CD4-positive, alpha-beta T cell treated with Interleukin-6 for 4 hours (primary cell): ENCODE data around the gene SHOC1.
"Not testable (repeated sequence)": the region's sequence is repeated elsewhere in the genome, so short reads cannot be mapped to it uniquely, and the experiment has no call there.

Source experiments
- DNase-seq: peaks from one replicate; pipeline ENCODE4 v3.0.0-alpha.2; 2020; ENCODE audit warnings: mixed read lengths

Gene SHOC1

DNA sequence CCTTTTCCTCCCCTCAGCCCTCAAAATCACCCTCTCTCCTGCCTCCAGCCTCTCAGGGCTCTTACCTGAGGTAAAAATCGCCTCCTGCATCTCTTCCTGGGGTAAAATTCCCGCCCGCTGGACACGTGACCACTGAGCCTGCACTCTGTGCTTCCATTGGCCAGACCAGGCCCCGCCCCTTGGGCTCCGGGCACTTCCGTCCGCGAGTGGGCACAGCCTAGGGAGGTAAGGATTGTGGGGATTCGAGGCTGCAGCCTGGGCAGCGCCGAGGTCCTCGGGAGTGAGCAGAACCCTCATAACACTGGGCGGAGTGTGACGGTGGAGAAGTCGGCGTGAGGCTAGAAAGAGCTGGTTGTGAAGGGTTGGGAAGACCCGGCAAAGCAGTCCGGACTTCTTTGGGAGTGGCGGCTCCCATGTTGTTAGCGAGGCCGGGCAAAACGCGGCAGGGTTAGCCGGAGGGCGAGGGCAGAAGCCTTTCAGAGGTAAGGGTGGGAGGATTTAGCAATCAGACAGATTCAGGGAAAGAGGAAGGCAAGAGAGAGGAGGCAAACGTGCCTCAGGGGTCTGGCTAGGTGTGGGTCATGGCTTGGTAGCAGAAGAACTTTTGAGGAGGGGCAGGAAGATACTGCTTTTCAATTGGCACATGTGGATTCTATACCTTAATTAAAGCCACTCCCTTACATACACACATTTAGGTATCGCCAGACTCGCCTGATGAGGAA, at the start of gene SHOC1:
Gene SHOC1 (minus strand): TSS at position 103 of the 722 bp plus-strand sequence. CDS start 3,519 bp downstream, outside the sequence.
- no peak for DNase-seq

DNA sequence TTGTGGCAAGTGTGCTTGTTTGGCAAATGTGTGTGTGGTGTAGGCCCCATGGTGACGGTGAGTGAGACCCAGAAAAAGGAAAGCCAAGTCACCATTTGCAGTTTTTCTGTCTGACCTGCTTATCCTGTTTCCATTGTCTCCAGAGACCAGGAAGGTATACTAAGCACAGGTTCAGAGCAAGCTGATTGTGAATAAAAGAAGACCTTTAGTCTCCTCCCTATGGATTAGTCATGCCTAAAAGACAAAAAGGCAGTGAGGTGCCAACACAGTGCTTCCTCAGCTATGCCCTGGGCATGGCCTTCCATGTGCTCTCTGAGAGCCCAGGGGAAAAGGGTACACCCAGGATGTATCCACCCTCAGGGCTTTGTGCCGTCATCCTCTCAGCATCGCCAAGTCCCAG, 49.2 kb upstream of the SHOC1 start:
- DNase-seq: no peak

DNA sequence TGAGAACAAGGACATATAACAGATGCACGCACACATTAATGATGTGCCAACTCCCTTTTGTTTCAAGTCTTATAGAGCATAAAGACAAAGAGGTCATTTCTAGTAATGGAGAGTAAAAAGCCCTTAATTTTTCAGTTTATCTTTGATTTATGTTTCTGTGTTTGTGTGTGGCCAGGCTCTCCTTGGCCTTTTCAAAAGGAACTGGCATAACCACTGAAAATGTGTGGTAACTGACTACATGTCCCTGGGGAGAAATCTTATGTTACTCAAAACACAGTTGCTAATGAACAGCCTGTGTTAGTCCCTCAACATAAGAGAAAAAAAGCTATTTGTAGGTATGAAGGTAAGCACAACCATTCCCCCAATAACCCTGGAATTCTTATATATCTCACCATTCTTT, 47.6 kb upstream of the SHOC1 start:
- DNase-seq: no peak

DNA sequence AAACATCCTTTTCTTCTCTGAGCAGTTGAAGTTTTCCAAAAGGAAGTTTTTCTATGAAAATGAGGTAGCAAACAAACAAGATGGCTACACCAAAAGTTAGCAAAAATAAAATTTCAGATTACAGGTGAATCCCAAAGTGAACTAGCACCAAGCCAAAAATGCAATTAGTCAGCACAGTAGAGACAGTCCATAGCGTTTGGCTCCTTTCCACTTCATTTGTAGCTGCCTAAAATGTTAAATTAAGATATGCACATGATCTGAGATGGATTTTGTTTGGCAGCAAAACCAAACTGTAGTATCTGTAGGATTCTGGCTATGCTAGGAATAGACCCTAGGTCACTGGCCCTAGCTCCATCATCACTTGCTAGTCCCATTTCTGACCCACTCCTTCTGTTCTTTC, 45.7 kb upstream of the SHOC1 start:
- DNase-seq: no peak

DNA sequence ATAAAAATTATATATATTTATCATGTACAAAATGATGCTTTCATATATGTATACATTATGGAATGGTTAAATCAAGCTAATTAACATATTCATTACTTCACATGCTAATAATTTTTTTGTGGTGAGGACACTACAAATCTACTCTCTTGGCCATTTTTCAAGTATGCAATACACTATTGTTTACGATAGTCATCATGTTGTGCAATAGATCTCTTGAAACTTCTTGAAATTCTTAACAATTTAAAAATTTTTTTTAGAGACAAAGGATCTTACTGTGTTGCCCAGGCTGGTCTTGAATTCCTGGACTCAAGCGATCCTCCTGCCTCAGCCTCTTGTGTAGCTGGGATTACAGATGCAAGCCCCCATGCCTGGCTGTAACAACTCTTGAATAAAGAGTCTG, 45.2 kb upstream of the SHOC1 start:
- no peak for DNase-seq

DNA sequence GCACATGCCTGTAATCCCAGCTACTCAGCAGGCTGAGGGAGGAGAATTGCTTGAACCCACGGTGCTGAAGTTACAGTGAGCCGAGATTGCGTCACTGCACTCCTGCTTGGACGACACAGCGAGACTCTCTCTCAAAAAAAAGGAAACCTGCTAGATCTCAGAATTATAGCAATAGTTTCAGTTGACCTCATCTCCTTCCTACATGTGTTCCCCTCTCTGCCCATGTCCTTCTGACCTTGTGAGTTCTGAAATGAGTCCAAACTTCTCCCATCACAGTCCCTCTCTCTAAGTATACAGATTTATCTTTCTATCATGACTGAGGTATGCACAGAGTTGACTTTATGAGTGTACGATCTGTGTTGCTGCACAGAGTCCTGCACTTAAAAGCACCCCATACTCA, 44.6 kb upstream of the SHOC1 start:
- no peak for DNase-seq

DNA sequence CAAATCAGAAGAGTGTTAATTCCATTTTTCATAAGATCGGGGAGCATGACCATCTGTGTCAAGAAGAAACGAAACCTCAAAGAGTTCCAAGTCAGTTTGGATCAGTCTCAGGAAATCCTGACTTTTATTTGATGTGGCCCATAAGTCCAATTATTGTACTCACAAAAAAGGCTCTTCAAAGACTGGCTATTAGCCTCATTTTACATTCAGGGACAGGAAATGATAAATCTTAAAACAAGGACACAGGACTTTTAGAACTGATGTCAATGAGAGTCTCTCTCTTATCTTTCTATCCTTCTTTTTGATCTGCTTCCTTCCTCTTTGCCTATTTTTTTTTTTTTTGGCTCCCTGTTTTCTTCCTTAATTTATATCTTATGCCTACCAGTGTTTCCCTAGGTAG, 43.7 kb upstream of the SHOC1 start:
- no peak for DNase-seq

DNA sequence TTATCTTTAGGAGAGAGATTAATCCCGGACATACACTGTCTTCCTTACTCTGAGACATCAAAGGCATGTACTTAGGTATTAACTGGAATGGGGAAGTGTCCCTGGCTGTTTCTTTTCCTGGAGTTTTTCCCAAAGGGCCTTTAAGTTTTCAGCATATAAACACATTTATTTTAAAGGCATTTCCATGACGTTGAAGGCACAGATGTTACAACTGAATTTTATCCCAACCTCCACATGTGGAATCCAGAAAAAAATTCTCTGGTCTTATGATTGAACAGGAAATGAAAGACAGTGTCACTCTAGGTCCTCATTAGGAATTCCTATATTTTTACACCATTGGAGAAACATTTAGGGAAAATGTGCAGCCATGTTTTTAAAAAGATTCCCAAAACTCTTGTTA, 41.6 kb upstream of the SHOC1 start:
- no peak for DNase-seq

DNA sequence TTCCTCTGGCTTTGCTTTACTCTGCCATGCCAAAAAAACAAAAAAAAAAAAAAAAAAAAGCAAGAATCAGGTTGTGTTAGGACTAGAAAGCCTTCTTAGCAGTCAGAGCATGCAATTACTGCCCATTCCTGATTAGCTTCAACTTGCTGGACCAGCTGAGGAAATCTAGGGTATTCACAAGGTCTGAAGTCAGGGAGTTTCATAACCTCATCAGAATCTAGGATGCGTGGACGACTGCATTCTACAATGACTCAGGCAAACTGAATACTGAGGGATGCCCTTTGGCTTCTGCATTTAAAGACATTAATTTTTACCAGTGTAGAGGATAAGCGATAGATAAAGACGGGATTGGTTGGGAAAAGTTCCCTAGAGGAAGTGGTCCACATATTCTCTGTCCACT, 39.2 kb upstream of the SHOC1 start:
- DNase-seq: no peak

DNA sequence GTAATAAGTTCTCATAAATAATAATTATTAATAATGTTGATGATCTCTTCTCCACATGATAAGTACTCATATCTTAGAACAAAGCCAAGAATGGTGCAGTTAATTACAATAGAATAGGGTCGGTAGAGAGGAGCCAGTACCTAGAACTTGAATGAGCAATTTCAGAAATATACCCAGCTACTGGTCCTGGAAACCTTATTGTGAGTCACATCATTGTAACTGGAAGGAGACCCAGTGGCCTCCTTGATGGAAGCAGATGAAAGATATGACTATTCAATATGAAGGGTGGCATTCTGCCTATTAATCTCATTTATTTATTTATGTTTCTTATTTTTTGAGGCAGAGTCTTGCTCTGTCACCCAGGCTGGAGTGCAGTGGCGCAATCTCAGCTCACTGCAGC, 37.7 kb upstream of the SHOC1 start:
- DNase-seq: no peak

DNA sequence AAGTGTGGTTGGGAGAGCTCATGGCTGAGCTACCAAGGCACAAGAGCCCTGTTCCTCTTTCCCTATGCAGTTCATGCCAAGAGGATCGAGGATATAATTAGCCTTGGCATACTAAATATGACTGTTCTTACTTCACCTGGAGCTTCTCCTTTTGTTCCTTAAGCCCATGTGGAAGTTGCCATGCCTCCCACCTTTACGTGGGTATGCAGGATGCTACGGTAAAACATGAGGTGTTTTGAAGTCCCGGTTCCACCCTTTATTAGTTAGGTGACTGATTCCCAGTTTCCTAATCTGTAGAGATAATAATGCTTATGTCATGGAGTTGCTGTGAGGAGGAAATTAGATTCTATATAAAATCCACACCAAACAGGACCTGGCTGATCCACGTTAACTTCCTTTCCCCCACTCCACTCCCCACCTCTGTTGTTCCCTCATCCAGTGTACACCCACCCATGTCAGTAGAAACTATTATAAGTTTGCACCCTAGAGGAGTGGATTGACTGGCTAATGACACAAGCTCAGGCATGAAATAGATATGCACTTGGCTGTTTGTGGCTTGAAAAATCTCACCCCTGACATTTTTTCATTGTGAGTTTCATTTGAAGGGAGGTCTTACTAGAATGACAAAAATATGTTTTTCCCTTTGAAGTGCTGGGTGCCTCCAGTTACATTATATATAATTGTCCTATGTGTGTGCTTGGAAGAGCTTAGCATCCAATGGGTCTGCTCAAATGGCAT, 36.8 kb upstream of the SHOC1 start:
- no peak for DNase-seq

DNA sequence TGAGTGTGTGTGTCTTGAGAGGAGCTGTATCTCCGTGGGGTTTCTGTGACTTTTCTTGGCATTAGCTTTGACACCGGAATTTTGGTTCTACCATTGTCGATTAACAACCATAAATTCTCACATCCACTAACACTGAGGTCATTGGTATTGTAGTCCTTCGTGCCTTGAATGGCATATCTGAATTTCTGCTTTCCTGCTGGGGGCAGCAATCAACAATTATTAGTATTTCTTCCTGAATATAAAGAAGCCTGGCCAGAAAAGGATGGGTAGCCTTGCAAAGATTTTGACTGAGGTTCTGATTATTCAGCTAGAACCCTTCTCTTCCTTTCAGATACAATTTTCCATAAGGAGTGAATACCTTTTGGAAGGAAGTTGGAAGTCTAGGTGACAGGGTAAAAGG, 33.5 kb upstream of the SHOC1 start:
- DNase-seq: peak; percentile 31

DNA sequence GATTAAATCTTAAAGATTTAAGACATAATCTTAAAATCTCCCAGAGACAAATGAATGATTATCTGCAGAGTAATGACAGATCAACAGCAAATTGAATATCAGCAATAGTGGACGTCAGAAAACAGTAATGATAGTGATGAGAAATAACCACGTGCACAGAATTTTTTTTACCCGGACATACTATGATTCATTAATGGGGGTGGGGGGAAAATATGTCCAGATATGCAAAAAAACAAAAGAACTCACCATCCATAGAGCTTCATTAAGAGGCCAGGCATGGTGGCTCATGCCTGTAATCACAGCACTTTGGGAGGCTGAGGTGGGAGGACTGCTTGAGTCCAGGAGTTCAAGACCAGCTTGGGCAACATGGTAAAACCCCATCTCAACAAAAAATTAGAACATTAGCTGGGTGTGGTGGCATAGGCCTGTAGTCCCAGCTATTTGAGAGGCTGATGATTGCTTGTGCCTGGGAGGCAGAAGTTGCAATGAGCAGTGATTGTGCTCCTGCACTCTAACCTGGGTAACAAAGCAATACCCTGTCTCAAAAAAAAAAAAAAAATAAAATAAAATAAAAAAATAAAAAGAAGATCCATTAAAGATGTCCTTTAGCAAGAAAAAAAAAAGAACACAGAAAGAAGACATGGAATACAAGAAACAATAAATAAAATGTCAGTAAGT, 30.9 kb upstream of the SHOC1 start:
- no peak for DNase-seq

DNA sequence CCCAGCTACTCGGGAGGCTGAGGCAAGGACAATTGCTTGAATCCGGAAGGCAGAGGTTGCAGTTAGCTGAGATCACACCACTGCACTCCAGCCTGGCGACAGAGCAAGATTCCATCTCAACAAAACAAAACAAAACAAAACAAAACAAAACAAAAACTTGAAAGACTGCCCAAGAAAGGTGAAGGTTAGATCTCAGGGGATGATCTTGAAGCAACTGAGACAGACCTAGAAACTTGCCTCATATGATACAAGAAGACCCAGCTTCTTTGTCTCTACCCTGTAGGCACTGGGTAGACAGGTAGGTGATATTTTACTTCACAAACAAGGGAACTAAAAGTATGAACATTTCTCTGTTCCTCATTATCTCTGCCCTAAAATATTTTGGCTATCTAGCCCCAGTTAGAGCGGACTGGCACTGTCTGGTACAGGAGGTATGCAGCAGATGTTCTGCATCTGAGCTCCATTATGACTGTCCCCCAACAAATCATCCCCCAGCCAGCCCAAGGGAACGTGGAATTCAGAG, 26.3 kb upstream of the SHOC1 start:
- DNase-seq: no peak

DNA sequence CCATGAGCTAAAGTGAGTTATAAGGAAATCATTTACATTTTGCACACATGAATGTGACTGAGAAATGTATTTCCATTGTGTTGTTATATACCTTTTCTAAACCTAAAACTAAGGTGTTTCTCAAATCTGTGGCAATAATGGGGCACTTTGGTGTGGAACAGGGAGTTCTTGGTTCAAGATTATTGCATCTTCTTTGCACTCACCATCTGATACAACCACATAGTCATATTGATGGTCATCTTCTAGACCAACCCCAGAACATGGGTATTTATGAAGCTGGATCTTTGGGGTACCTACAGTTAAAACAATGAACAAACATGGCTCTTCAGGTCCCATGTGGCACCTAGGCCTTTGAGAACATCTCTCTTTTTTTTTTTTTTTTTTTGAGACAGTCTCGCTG, 24.6 kb upstream of the SHOC1 start:
- DNase-seq: no peak

DNA sequence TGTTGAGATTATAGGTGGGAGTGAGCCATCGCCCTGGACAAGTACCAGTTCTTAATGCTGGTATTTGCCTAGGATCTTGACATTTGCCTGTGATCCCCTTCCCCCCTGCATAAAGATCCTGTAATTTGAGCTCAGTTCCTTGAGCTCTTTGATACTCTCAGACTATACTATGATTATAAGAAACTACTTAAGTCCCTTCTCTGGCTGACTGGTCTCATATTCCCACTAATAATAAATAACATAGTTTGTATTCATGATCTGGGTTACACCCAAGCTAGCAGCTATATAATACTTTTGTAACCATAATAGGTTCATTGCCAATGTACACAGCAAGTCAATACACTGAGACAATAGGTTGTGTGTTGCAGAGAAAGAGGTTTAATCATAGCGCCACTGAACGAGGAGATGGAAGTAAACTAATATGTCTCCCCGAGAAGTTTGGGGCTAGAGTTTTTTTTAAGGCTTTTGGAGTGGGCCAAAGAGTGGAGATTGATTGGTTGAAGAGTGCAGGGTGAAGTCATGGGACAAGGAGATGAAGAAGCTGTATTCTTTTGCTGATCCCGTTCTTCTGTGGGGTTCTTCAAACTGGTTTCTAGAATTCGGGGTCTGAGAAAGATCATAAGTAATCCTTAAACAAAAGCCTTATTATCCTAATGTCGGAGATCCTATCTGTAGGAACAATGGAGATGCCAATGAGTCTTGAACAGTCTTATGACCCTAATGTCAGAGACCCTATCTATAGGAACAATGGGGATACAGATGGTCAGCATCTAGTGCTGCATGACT, 20.7 kb upstream of the SHOC1 start:
- DNase-seq: no peak

DNA sequence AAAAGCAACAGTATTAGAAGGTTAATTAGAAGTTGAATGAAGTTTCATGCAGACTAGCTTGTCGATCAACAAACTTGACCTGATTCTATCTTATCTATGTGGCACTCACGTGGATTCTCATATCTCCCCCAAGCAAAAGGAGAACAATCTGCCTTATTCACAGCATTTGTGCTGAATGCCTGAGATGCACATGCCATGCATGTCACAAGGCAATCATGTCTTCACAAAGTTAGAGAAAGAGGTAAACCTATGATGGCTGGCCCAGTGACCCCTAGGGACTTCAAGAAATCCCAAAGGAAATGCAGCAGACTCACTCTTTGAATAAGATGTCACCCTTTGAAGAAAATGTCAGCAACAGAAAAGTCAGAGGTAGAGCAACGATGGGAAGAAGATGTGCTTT, 17.6 kb upstream of the SHOC1 start:
- no peak for DNase-seq

DNA sequence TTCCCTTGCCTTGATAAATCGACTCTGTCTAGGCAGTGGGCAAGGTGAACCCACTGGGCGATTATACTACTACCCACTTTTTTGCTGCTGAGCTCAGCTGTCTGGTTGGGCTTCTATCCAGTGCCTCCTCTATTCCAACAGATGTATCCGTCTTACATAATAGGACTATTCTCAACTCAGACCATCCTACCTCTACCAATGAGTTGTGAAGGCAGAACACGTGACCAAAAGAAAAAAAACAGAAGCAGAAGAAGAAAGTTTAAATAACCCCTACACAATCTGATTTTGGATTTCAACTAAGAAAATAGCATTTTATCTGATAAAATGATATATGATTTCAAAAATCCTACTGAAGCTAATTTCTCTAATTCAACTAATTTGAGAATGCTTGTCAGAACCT, 16.2 kb upstream of the SHOC1 start:
- no peak for DNase-seq

DNA sequence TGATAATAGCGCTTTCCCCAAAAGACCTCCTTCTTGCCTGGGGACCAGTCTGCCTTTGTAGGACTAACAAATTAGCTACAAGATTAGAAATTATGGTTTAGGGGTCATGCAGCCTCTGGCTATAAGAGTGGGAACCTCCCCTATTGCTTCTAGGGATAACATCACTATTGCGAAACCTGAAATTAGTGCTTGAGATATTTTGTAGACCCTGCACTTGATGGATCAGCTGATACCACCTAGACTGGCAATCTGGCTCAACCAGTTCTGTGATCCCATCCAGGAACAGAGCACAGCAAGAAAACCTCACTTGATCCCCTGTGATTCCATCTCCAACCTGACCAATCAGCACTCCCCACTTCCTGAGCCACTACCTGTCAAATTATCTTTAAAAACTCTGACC, 15.7 kb upstream of the SHOC1 start:
- not testable (repeated sequence) for DNase-seq

DNA sequence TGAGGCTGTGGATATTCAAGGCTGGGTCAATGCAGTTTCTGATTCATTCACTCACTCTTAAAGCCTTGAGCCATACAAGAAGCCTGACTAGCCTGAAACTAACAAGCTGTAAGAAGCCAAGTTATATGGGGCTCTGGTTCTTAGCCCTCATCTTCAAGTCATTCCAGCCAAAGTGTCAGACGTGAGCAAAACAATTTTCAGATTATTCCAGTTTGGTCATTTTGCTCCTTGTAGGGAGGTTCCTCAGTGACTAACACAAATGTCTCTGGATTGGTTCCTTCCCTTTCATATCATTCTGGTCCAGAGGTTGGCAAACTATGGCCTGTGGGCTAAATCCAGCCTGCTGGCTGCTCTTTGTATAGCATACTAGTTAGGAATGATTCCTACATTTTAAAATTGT, 12.5 kb upstream of the SHOC1 start:
- no peak for DNase-seq

DNA sequence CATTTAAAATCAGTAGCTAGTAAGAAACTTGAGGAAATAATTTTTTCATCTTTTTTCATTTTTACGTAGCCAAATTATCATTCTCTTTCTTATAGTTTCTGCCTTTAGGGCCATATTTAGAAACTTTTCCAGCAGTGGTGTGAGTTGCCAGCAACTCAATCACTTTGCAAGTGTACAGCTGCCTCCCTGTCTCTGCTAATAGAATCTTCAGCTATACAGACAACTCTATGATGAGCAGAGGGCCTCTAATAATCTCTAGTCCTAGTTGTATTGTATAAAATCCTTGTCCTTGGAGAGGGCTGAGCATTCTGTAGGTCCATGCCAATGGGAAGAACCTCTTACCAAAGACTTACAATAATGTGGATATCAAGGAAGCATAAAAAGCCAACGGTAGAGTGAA, 11.5 kb upstream of the SHOC1 start:
- DNase-seq: no peak

DNA sequence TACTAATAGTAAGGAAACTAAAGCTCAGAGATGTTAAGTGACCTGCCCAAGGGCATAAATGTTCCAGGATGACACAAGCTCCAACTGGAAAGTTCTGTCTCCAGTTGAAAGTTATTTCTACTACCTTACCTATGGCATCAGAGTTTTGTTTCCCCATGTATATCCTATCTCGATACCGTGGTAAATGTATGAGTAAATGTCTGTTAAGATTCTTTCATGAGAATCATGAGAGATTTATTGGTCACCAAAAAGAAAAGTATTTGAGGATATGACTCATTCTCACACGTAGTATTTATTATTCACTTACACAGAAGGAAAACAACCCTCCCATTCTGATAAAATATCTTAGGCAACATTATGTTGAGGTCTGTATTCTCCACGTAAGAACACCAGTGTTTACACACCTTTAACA, 11.1 kb upstream of the SHOC1 start:
- DNase-seq: no peak

DNA sequence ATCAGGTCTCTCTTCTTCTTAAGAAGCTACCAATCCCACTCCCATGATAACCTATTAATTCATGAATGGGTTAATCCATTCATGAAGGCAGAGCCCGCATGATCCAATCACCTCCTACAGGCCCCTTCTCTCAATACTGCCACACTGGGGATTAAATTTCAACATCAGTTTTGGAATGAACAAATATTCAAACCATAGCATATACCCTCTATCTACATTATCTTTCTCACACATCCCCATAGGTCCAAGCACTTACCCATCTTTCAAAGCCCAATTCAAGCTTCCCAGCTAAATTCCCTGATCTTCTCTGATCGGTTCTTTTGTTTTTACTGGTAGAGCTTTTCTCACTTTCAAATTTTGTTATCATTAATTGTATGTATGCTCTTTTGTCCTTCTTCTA, 10.5 kb upstream of the SHOC1 start:
- DNase-seq: no peak
